HL-60/S4 treated with phorbol 12-myristate 13-acetate at 8.2 ng/mL for 4 days and 3 days (cell line): Measurements from ENCODE around the gene ETFA.

ENCODE experiments used
- in situ Hi-C: fragments of 300-500 bp; cut with MboI; formaldehyde crosslinking; loops from 2 replicates; pipeline ENCODE4 v1.15.0; 2022; ENCODE audit warnings: low sequenced_read_pairs

The ETFA gene

GRCh38 chr15:76223521-76223920 is 87.7 kb downstream of the ETFA start:
- in situ Hi-C loops, result no loop called here

DNA sequence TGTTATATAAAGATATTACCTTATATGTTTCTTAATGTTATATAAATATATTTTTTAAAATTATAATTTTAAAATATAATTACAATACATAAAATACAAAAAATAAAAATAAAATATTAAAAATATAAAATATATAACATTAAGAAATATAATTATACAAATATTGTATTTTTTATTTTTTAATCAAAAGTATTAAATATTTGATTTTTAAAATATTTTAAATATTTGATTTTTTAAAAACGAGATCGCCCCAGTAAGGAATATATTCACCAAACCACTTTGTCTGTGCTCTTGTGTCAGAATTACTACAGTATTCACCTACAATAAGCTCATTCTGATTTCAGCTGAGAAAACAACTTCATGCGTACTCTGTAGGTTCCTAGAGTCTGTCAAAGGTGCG is 89.1 kb downstream of the ETFA start:
- in situ Hi-C loops, result no loop called here

DNA sequence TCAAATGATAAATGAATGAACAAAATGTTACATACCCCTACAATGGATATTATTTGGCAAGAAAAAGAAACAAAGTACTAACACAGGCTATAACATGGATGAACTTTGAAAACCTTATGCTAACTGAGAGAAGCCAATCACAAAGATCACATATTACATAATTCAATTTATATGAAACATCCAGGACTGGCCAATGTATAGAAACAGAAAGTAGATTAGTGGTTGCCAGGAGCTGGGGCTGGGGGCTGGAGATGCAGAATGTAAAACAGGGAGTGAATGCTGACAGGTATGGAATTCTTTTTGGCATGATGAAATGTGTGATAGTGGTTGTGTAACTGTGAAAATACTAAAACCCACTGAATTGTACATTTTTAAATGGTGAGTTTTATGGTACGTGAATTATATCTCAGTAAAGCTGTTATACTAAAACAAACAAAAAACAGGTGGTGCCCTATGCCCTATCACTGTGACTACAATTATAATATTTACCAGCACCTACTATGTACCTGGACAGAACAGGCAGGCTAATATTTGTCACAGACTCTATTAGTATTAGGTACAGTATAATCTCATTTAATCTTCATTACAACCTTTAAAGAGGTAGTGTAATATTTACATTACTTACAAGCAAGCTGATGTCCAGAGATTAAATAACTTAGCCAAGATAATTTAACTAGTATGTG is 90.0 kb downstream of the ETFA start:
- in situ Hi-C loops, result no loop called here

- in situ Hi-C loops, result no loop called here
Observed at GRCh38 chr15:76217882-76218217, 93.4 kb downstream of the ETFA start.

DNA sequence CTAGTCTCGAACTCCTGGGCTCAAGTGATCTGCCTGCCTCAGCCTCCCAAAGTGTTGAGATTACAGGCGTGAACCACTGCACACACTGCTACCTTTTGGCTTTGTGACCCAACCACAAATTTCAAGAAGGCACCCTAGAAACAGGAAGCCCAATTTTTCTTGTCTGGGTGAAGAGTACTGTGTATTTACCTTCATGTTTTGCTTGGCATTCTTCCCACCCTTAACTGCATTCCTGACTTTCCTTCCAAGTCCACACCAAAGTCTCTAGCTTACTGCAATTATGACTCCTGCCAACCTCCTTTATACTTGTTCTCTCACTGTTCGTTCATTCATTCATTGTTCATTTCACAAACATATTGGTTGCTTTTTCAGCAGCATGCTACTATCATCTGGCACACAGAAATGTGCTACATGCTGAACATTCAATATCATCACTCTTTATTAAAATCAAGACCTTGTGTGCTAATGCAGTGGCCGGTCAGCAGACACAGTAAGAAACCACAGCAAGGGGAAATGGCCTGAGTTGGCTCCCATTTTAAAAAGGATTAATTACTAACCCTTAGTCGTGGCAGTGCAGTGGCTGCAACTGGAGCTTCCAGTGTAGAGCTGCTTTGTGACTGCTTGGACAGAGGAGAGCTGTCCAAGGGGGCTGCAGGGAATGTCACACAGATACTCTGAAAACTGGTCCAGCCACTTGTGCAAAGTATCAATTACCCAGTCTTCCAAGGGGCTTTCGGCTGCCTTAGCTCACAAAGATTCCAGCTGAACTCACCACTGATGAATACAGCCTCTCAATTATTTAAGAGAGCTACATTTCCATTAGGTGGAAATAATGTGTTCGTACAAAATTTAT is 94.0 kb downstream of the ETFA start:
- in situ Hi-C loops, result no loop called here

- in situ Hi-C loops, result no loop called here
Observed at GRCh38 chr15:76215634-76216033, 95.6 kb downstream of the ETFA start.

DNA sequence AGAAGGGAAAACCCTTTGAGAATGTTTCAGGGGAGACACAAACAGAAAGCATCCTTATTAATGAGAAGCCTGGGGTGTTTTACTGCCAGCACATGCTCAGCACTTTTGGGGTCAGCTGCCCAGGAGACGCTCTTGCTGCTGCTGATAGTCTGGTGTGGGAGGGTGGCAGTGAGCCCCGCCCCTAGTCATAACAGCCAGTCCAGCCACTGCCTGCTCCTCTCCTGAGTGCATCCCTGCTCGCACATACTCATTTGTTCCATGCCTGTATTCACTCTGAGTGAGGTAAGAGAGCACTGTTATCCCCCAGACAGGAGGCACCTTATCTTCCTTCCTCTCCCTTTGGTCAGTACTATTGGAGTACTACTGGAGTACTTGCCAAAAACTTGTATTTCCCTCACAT is 101.3 kb downstream of the ETFA start:
- in situ Hi-C loops, result no loop called here

GRCh38 chr15:76209523-76209922 is 101.7 kb downstream of the ETFA start:
- in situ Hi-C loops, result no loop called here

- in situ Hi-C loops, result no loop called here
Observed at GRCh38 chr15:76208786-76209424, 102.4 kb downstream of the ETFA start.

DNA sequence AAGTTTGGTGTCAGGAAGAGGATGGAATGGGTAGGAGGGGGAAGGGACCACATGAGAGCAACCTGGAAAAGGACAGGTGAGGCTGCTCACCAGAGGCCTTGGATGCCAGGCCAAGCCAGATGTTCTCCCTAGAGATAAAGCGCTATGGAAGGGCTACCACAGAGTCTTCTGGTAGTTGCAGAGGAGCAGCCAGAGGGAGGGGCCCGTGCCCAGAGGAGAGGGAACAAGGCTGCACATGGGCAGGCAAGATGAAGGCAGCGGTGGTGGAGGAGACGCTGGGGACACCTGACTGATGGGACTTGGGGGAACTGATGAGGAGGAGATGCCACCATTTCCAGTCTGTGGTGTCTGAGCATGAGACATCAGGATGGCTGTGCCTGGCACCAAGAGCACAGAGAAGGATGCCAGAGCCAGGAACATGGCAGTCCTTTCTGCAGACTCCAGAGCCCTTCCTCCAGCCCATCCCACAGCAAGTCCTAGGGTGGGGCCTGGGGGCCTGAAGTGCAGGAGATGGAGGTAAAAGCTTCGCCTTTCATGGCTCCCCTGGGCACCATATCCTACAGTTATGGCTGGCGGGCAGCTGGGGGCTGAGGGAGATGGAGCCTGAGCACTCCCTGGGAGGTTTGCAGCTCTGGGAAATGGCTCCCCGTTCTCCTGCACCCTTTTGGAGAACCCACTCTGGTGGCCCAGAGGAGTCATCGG is 103.0 kb downstream of the ETFA start:
- in situ Hi-C loops, result no loop called here

- in situ Hi-C loops, result no loop called here
Observed at GRCh38 chr15:76206325-76206976, 104.8 kb downstream of the ETFA start.

DNA sequence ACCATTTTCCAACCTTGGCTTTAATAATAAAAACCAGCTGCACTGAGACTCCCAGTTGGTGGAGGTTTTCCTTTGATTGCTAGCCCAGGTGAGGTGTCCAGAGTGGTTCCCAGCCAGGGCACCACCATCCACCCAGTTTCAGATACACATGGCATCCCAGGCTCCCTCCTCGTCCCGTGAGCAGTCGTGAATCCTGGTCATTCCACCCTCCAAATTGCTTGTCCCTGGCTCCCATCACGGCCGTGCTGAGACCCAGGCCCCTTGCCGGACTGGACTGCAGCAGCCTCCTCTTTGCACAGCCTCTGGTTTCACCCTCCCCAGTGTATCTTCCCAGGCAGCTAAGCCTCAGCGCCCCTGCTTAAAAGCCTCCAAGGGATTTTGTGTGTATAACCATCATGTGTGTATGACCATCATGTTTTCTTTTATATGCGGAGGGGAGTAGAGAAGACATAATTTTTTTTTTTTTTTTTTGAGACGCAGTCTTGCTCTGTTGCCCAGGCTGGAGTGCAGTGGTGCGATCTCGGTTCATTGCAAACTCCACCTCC is 106.3 kb downstream of the ETFA start:
- in situ Hi-C loops, result no loop called here

GRCh38 chr15:76204109-76204845 is 107.0 kb downstream of the ETFA start:
- in situ Hi-C loops, result no loop called here

- in situ Hi-C loops, result no loop called here
Observed at GRCh38 chr15:76203346-76204108, 107.7 kb downstream of the ETFA start.

- in situ Hi-C loops, result no loop called here
Observed at GRCh38 chr15:76201536-76202255, 109.6 kb downstream of the ETFA start.

DNA sequence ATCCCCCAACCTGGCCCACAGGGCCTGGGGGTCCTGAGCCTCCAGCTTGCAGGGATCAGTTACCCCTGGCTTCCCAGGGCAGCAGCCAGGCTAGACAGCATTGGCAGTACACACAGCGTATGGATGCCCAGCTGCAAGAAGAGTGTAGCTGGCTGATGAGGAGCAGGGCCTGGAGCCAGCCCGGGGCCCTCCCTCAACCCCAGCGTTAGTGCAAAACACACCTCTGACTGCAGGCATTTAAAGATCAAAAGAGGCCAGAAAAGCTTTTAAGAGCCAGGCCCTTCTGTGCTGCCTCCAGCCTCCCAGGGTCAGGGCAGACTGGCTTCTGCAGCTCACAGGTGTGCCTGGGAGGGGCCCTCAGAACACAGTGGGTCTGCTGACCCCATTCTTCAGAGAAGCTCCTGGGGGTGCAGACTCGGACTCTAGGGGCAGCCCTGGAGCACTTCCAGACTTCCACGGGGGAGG is 110.6 kb downstream of the ETFA start:
- in situ Hi-C loops, result no loop called here

GRCh38 chr15:76200083-76200465 is 111.2 kb downstream of the ETFA start:
- in situ Hi-C loops, result no loop called here
